ENCODE measurements around the gene ZMYM1.
"Not testable (repeated sequence)": the region's sequence is repeated elsewhere in the genome, so short reads cannot be mapped to it uniquely, and the experiment has no call there.

The ZMYM1 gene

DNA sequence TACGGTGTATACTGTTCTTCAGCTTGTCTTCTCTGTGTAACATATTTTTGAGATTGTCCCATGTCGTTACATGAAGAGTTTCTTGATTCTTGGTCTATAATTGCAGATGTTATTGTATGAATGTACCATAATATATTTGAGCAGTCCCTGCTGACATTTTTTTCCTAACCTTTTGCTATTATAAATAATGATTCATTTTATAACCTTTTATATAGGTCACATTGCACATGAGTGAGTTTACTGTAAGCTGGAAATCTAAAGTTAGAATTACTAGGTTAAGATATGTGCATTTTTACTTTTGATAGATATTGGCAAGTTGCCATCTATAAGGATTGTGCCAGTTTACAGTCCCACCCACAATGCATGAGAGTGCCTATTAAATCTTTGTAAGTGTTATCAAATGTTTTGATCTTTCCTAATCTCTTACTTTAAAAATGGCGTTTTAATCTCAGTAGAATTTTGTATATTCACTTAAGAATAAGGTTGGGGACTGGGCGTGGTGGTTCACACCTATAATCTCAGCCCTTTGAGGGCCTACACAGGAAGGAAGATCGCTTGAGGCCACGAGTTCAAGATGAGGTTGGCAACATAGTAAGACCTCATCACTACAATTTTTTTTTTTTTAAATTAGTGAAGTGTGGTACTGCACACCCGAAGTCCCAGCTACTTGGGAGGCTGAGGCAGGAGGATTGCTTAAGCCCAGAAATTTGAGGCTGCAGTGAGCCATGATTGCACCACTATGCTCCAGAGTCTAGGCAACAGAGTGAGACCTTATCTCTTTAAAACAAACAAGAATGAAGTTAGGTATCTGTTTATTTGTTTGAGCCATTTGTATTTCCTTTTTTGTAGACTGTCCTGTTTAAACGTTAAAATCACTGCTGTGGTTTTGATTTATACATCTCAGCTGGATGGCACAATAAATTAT lies 36.5 kb downstream of the ZMYM1 start:
- H3K4me3 Mint-ChIP-seq: no peak overlapping the region
- peaks cover 14% of the 10 kb centered on the region for H3K36me3 Mint-ChIP-seq

DNA sequence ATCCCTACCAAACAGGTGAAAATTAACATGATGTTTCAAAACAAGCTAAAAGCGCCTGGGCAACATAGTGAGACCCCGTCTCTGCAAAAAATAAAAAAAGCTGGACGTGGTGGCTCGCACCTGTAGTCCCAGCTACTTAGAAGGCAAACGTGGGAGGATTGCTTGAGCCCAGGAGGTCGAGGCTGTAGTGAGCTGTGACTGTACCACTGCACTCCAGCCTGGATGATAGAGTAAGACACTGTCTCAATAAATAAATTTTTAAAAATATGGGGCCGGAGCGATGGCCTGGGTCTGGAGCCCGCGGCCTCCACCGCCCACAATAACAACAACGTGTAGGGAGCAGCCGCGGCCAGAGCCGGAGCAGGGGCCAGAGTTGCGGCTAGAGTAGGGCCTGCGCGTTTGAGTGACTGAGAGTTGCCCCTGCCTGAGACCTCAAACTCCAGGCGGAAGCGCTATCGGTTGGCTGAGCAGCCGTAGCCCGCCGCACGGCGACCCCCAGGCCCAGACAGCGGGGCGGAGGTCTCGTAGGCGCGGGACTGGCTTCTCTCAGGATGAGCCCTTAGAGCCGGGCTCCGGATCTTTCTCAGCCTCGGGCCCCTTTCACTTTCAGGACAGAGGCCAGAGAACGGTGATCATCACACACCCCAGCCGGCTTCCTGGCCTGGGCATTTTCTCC lies 41.4 kb downstream of the ZMYM1 start:
- peaks cover 3% of the 10 kb centered on the region for H3K9me3 Mint-ChIP-seq
- DNase-seq: peak; percentile 21
- H3K4me1 Mint-ChIP-seq: peaks cover 9% of the 10 kb centered on the region
- CTCF ChIA-PET: no interaction called here
- H3K4me3 Mint-ChIP-seq: no peak overlapping the region
- H3K27me3 Mint-ChIP-seq: peaks cover 30% of the 10 kb centered on the region
- peaks cover 7% of the 10 kb centered on the region for H3K36me3 Mint-ChIP-seq
- no peak overlapping the region for H3K27ac Mint-ChIP-seq

More for the DNA sequence above, 36.5 kb downstream of the ZMYM1 start:
- CTCF ChIA-PET: interaction anchor here (0.5 kb wide), 1 partner anchor 339 kb away, joined by 3 read pairs; no protein-coding TSS in a partner anchor
- Mint-ChIP-seq H3K4me1 (peaks cover 7% of the 10 kb centered on the region), H3K27me3 (peaks cover 11% of the 10 kb centered on the region), H3K9me3 (no peaks in the 10 kb centered on the region), H3K27ac (no peak overlapping the region)
- DNase-seq: no peak

GRCh38 chr1:35122311-35122710 lies 43.1 kb downstream of the ZMYM1 start:
- H3K4me1 Mint-ChIP-seq: peaks cover 5% of the 10 kb centered on the region
- H3K36me3 Mint-ChIP-seq: peaks cover 3% of the 10 kb centered on the region
- no peak overlapping the region for H3K4me3 Mint-ChIP-seq
- peaks cover 6% of the 10 kb centered on the region for H3K9me3 Mint-ChIP-seq
- CTCF ChIA-PET: no interaction called here
- DNase-seq: no peak
- H3K27me3 Mint-ChIP-seq: peaks cover 30% of the 10 kb centered on the region
- no peak overlapping the region for H3K27ac Mint-ChIP-seq

GRCh38 chr1:35126546-35126945 lies 47.4 kb downstream of the ZMYM1 start:
- Mint-ChIP-seq H3K27me3 (peaks cover 11% of the 10 kb centered on the region), H3K27ac (no peak overlapping the region), H3K9me3 (peaks cover 11% of the 10 kb centered on the region), H3K36me3 (no peaks in the 10 kb centered on the region), H3K4me1 (peaks cover under 1% of the 10 kb centered on the region), H3K4me3 (no peak overlapping the region)
- no peak for DNase-seq
- CTCF ChIA-PET: no interaction called here

DNA sequence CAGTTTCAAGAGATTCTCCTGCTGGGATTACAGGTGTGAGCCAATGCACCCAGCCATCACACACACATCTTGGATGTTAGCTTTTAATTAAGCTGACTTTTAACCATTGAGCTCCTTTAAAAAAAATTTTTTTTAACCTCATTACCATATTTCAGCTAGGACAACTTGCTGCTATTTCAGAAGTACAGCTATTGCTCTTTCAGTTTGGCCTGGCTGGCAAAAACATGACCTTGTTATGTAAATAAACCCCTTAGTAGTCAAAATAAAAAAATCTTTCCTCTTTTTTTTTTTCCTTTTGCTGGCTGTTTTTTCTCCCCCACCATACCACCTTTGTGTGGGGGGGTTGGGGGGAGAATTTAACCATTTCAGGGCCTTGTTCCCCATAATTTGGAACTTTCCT lies 49.9 kb downstream of the ZMYM1 start:
- Mint-ChIP-seq H3K36me3 (no peaks in the 10 kb centered on the region), H3K9me3 (peaks cover 11% of the 10 kb centered on the region), H3K27ac (no peak overlapping the region), H3K27me3 (peaks cover 4% of the 10 kb centered on the region), H3K4me3 (no peak overlapping the region), H3K4me1 (no peaks in the 10 kb centered on the region)
- no peak for DNase-seq
- CTCF ChIA-PET: no interaction called here

DNA sequence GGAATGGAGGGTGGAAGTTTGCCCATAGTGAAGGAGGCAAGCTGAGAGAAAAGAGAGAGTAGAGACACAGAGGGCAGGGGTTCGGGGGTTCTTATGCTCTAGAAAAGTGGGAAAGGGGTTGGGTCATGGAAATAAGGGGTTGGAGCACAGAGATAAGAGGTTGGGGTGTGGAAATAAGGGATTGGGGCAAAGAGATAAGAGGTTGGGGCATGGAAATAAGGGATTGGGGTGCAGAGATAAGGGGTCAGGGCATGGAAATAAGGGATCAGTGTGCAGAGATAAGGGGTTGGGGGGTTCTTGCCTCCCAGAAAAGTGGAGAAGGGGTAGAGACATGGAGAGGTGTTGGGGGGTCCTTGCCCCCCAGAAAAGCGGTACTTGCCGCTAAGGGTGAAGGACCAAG lies 57.6 kb downstream of the ZMYM1 start:
- CTCF ChIA-PET: no interaction called here
- H3K27ac Mint-ChIP-seq: no peak overlapping the region
- no peaks in the 10 kb centered on the region for H3K9me3 Mint-ChIP-seq
- no peaks in the 10 kb centered on the region for H3K4me1 Mint-ChIP-seq
- no peak overlapping the region for H3K4me3 Mint-ChIP-seq
- H3K36me3 Mint-ChIP-seq: no peaks in the 10 kb centered on the region
- DNase-seq: no peak
- H3K27me3 Mint-ChIP-seq: peaks cover 16% of the 10 kb centered on the region

- H3K36me3 Mint-ChIP-seq, H3K4me1 Mint-ChIP-seq, CTCF ChIA-PET, H3K4me3 Mint-ChIP-seq, H3K9me3 Mint-ChIP-seq, H3K27ac Mint-ChIP-seq, DNase-seq: not testable (repeated sequence)
- H3K27me3 Mint-ChIP-seq: peaks cover 16% of the 10 kb centered on the region
These were observed 58.4 kb downstream of the ZMYM1 start for GRCh38 chr1:35137590-35137989.

DNA sequence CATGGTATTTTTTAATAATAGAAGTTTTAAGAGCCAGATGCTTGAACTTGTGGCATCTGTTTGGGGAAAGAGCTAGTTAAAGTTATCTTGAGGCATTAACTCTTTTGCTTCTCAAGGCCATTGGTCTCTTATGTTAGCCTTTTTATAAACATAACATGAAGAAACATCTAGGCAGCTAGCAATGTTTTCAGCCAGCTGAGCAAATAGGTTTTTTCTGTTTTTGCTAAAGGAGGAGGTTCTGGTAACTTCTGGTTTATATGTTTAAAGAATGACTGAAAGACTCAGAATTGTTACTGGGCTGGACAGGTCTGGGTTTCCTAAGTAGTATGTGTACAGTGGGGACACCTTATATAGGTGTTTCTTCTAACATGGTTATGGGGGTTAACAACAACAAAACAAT lies 63.1 kb downstream of the ZMYM1 start:
- H3K4me3 Mint-ChIP-seq, DNase-seq, H3K27ac Mint-ChIP-seq, H3K27me3 Mint-ChIP-seq, H3K9me3 Mint-ChIP-seq, H3K36me3 Mint-ChIP-seq: not testable (repeated sequence)
- CTCF ChIA-PET: interaction anchor here (1.0 kb wide), 1 partner anchor 11 kb away, joined by 3 read pairs; no protein-coding TSS in a partner anchor
- peaks cover 13% of the 10 kb centered on the region for H3K4me1 Mint-ChIP-seq

- H3K9me3 Mint-ChIP-seq, H3K36me3 Mint-ChIP-seq, DNase-seq, H3K4me3 Mint-ChIP-seq, H3K27ac Mint-ChIP-seq, H3K27me3 Mint-ChIP-seq: not testable (repeated sequence)
- CTCF ChIA-PET: interaction anchor here (1.0 kb wide), 1 partner anchor 11 kb away, joined by 3 read pairs; no protein-coding TSS in a partner anchor
- H3K4me1 Mint-ChIP-seq: peaks cover 13% of the 10 kb centered on the region
These were observed 63.5 kb downstream of the ZMYM1 start for GRCh38 chr1:35142728-35143127.

DNA sequence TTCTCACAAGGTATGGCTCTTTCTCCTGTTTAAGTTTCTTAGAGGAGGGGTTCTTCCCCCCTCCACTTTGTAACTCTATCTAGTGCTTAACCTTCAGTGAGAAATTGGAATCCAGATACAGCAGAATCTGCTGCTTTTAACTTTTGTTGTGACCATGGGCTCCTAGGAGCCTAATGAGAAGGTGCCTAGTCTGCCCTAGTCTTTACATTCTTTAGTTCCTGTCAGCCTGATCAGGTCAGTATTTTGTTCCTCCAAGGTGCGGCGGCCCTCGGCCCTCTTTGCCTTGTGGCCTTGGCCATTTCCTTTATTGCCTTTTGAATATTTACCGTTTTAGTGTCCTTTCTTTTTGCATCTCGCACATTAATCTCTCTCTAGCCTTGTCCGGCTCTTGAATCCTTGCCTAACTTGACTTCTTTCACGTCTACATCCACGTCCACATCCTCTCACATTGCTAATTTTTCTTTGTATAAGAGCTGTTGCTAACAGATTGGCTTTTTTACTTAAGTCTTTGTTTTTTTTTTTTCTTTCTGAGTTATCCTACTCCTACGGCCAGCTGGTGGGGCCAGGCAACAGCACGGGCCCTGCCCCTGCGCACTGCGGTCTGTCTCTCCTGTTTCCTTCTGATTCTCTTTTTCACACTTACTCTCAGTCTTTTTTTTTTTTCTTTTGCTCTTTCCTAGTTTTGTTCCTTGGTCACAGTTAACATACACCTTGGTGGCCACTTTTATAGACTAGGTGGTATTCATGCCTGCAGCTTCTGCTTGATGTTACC lies 64.7 kb downstream of the ZMYM1 start:
- Mint-ChIP-seq H3K36me3 (no peaks in the 10 kb centered on the region), H3K27ac (no peak overlapping the region), H3K9me3 (no peaks in the 10 kb centered on the region), H3K4me1 (peaks cover 13% of the 10 kb centered on the region), H3K27me3 (peaks cover 5% of the 10 kb centered on the region), H3K4me3 (no peak overlapping the region)
- CTCF ChIA-PET: no interaction called here
- no peak for DNase-seq

DNA sequence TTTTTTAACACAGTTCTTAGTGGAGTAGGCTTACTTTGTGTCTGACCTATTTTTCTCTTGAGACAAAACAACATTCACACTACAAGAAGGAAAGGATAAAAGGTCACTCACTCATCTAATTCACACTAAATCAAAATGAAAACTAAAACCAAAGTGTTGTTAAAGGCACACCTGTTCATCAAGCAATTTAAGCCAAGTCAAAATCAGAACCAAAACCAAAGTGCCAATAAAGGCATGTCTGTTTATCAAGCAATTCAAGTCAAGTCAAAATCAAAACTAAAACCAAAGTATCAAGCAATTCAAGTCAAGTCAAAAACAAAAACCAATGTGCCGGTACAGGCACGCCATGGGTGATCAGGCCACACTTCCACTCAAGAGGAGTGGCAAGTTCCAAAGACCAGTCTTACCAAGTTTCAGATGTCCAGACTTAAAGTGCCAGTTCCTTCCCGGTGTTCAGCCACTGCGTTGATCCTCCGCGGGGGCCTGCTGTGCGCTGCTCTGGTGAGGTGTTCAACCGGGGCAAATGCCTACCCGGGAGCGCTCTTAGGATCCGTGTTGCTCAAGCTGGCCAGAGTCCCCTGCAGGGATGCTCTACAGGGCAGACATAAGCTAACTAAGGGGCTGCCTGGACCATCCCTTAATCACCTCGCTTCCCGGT lies 66.8 kb downstream of the ZMYM1 start:
- CTCF ChIA-PET, H3K36me3 Mint-ChIP-seq, H3K4me3 Mint-ChIP-seq, DNase-seq, H3K9me3 Mint-ChIP-seq, H3K27me3 Mint-ChIP-seq: not testable (repeated sequence)
- H3K4me1 Mint-ChIP-seq: peaks cover 13% of the 10 kb centered on the region
- peak overlapping the region; percentile 60 for H3K27ac Mint-ChIP-seq

GRCh38 chr1:35151220-35151619 lies 72.0 kb downstream of the ZMYM1 start:
- Mint-ChIP-seq H3K9me3 (peaks cover 2% of the 10 kb centered on the region), H3K36me3 (no peaks in the 10 kb centered on the region), H3K27ac (no peak overlapping the region), H3K4me1 (peaks cover 6% of the 10 kb centered on the region), H3K4me3 (no peak overlapping the region), H3K27me3 (no peaks in the 10 kb centered on the region)
- no peak for DNase-seq
- CTCF ChIA-PET: no interaction called here

GRCh38 chr1:35164893-35165292 lies 85.7 kb downstream of the ZMYM1 start:
- Mint-ChIP-seq H3K27me3 (peaks cover 4% of the 10 kb centered on the region), H3K27ac (no peak overlapping the region)
- CTCF ChIA-PET: no interaction called here

More at GRCh38 chr1:35164893-35165292, 85.7 kb downstream of the ZMYM1 start:
- H3K4me3 Mint-ChIP-seq: no peak overlapping the region
- peaks cover 2% of the 10 kb centered on the region for H3K36me3 Mint-ChIP-seq
- no peak for DNase-seq
- peaks cover 6% of the 10 kb centered on the region for H3K4me1 Mint-ChIP-seq
- peaks cover 12% of the 10 kb centered on the region for H3K9me3 Mint-ChIP-seq
